GM12891 (cell line): ENCODE data around the gene CLIC6.

Experiments
- DNase-seq: peaks from one replicate; pipeline ENCODE4 v3.0.0; 2011; ENCODE audit warnings: low spot score; ENCODE audit not compliant: insufficient read length
- FAIRE-seq: peaks from 2 replicates; lab custom pipeline; 2011; peaks lifted over from hg19 to GRCh38; lab: Jason Lieb, UNC
- PAX5 ChIP-seq: IDR thresholded peaks from 2 replicates; pipeline ENCODE4 v1.6.1; 2011; ENCODE audit warnings: low read length, moderate library complexity, mild to moderate bottlenecking; ENCODE audit not compliant: insufficient read depth, severe bottlenecking
- POLR2A ChIP-seq: IDR thresholded peaks from 2 replicates; pipeline ENCODE4 v1.6.1; 2011; ENCODE audit warnings: low read depth, low read length, control low read depth
- POLR2AphosphoS5 ChIP-seq: IDR thresholded peaks from 2 replicates; pipeline ENCODE4 v1.6.1; 2011; ENCODE audit warnings: low read depth, low read length, control low read depth
- POU2F2 ChIP-seq: IDR thresholded peaks from 2 replicates; pipeline ENCODE4 v1.6.1; 2011; ENCODE audit warnings: low read depth, mild to moderate bottlenecking, control low read depth, low read length, moderate library complexity
- SPI1 ChIP-seq: IDR thresholded peaks from 2 replicates; pipeline ENCODE4 v1.6.1; 2011; ENCODE audit warnings: low read depth, low read length, control low read depth
- TAF1 ChIP-seq: IDR thresholded peaks from 2 replicates; pipeline ENCODE4 v1.6.1; 2011; ENCODE audit warnings: low read depth, low read length, control low read depth

The CLIC6 gene

GRCh38 chr21:34732388-34732821, 63.6 kb downstream of the CLIC6 start:
- no peak for FAIRE-seq

GRCh38 chr21:34733852-34734251, 65.1 kb downstream of the CLIC6 start:
- DNase-seq (no peak), FAIRE-seq (no peak)
- TF ChIP-seq POLR2AphosphoS5 (no peak), SPI1 (no peak), PAX5 (no peak), TAF1 (no peak), POLR2A (no peak), POU2F2 (no peak)

More at GRCh38 chr21:34732388-34732821, 63.6 kb downstream of the CLIC6 start:
- no peak for DNase-seq
- TF ChIP-seq POLR2A = no peak
- TF ChIP-seq TAF1 = no peak
- TF ChIP-seq POLR2AphosphoS5 = no peak
- TF ChIP-seq SPI1 = no peak
- no peak for TF ChIP-seq POU2F2
- TF ChIP-seq PAX5 = no peak

- no peak for TF ChIP-seq TAF1
- no peak for TF ChIP-seq POLR2A
- TF ChIP-seq POU2F2 = no peak
- no peak for TF ChIP-seq PAX5
- TF ChIP-seq POLR2AphosphoS5 = no peak
- TF ChIP-seq SPI1 = no peak
- DNase-seq (no peak), FAIRE-seq (no peak)
Measured at GRCh38 chr21:34734696-34735095, 65.9 kb downstream of the CLIC6 start.

- DNase-seq (no peak), FAIRE-seq (no peak)
- no peak for TF ChIP-seq TAF1
- TF ChIP-seq SPI1 = no peak
Measured at GRCh38 chr21:34736116-34736874, 67.5 kb downstream of the CLIC6 start.

DNA sequence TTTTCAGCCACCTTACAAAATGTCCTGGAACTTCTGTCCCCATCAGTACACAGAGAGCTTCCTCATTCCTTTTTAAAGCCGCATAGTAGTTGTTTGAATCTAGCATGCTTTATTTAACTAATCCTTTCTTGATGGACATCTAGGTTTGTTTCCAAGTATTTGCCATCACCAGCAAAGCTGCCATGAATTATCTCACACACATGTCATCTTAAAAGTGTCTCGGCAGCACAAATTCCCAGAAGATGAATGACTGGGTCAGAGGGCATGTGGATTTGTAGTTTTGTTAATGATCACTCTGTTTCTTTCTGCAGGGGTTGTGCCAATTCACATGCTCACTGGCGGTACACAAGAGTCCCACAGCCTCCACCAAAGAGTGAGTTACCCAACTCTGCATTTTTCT, 68.3 kb downstream of the CLIC6 start:
- FAIRE-seq (no peak), DNase-seq (no peak)
- TF ChIP-seq TAF1 = no peak
- TF ChIP-seq PAX5 = no peak
- TF ChIP-seq POU2F2 = no peak
- TF ChIP-seq POLR2AphosphoS5 = no peak
- TF ChIP-seq POLR2A = no peak
- TF ChIP-seq SPI1 = no peak

DNA sequence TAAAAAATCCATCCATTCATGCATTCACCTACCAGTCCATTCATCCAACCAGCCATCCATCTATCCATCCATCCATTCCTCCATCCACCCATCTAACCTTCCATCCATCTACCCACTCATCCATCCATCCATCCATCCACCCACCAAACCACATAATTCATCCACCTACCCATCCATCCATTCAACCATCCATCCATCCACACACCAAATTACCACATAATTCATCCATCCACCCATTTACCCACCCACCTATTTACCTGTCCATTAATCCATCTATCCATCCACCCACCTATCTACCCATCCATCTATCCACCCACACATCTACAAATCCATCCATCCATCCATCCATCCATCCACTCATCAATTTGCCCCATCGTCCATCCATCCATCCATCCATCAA, 71.4 kb downstream of the CLIC6 start:
- FAIRE-seq (no peak), DNase-seq (no peak)
- TF ChIP-seq POLR2AphosphoS5 (no peak), PAX5 (no peak), SPI1 (no peak), POLR2A (no peak), TAF1 (no peak), POU2F2 (no peak)

DNA sequence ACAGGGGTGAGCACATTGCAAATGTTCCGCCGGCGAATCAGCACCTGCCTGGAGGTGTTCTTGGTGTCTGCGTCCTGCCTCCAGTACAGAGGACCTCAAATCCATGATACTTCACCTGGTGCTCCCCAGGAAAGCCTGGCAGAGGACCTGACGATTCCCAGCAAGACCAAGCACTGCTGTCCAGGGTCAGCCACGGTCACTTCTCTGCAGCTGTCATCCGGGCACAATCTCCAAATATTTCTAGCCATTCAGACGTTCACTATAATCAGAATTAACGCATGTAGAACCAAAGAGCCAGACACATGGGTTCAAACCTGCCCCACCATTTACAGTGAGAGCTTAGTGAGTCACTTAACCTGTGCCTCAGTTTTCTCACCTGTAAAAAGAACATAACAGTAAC, 74.5 kb downstream of the CLIC6 start:
- FAIRE-seq (no peak), DNase-seq (no peak)
- TF ChIP-seq POLR2A (no peak), TAF1 (no peak), POU2F2 (no peak), SPI1 (no peak), PAX5 (no peak), POLR2AphosphoS5 (no peak)

DNA sequence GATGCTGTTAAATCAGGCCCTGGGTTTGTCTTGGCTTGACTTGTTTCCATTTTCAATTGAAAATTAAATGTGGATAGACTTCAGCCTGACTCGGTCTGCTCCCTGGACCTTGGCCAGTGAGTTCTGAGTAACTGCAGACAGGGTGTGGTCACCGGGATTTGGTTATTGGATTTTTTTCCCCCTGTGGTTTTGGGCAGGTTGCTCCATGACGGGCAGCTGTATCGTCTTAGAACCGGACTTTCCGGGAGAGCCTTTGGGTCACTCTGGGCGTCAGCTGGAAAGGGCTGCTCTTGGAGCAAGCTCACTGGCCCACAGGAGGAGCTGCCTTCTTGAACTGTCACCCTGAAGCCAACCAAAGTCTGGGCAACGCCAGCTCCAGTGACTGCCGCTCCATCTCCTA, 75.0 kb downstream of the CLIC6 start:
- no peak for DNase-seq
- TF ChIP-seq SPI1 = no peak
- TF ChIP-seq PAX5 = no peak
- FAIRE-seq = no peak

DNA sequence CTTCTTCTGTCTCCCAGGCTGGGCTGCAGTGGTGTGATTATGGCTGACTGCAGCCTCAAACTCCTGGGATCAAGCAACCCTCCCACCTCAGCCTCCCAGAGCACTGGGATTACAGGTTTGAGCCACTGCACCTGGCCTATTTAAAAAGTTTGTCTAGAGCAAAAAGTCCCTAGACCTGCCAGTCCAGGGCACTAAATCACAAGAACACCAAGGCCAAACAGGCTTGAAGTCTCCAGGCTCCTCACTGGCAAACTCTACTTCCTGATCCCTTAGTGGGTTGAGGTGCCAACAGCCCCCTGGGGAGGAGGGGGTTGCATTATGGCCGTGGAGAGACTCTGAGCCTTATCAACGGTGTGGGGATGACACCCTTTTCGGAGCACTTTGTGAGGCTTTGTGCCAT, 76.0 kb downstream of the CLIC6 start:
- FAIRE-seq = no peak
- DNase-seq = no peak
- TF ChIP-seq TAF1 (no peak), PAX5 (no peak), SPI1 (no peak), POLR2AphosphoS5 (no peak), POU2F2 (no peak), POLR2A (no peak)

- TF ChIP-seq POLR2A (no peak), POU2F2 (no peak), SPI1 (peak; percentile 88), PAX5 (no peak), TAF1 (no peak), POLR2AphosphoS5 (no peak)
- peak; percentile 84 for FAIRE-seq
- DNase-seq = peak; percentile 49
Measured at GRCh38 chr21:34745557-34746255, 76.9 kb downstream of the CLIC6 start.
